WTC11 (cell line): ENCODE results near the gene C14orf93. TPM values are rescaled to one million over a fixed set of nuclear protein-coding genes. Genes with fewer than 3 reads are reported as not detected.

Experiments used
- ATAC-seq: fragments of 200-7000 bp; cut with Tn5 transposase; 2 replicates; pipeline ENCODE4 v1.10.0; 2021; ENCODE audit warnings: mild to moderate bottlenecking, moderate library complexity
- CTCF ChIA-PET: fragments of 300-600 bp; sonication (Branson Sonifier 250); formaldehyde crosslinking; loops from one replicate; lab custom pipeline; 2021; ENCODE audit warnings: antibody characterized with exemption; lab: Charles Lee
- POLR2A ChIA-PET: fragments of 350-600 bp; sonication (Branson Sonifier 250); formaldehyde crosslinking; loops from one replicate; lab custom pipeline; 2021; ENCODE audit warnings: antibody characterized with exemption; lab: Charles Lee
- DNase-seq: peaks from one replicate; pipeline ENCODE4 v3.0.0; 2021; ENCODE audit warnings: low spot score
- H3K27ac Mint-ChIP-seq: 2 replicates; pipeline ENCODE4 v1.8.0; 2021; ENCODE audit warnings: mixed read lengths
- H3K27me3 Mint-ChIP-seq: 2 replicates; pipeline ENCODE4 v1.8.0; 2021; ENCODE audit warnings: low read depth, mild to moderate bottlenecking, moderate library complexity, mixed read lengths
- H3K36me3 Mint-ChIP-seq: 2 replicates; pipeline ENCODE4 v1.8.0; 2021; ENCODE audit warnings: mixed read lengths
- H3K4me1 Mint-ChIP-seq: 2 replicates; pipeline ENCODE4 v1.8.0; 2022; ENCODE audit warnings: mixed read lengths
- H3K4me3 Mint-ChIP-seq: 2 replicates; pipeline ENCODE4 v1.8.0; 2021; ENCODE audit warnings: mild to moderate bottlenecking, moderate library complexity, mixed read lengths
- H3K9me3 Mint-ChIP-seq: 2 replicates; pipeline ENCODE4 v1.8.0; 2021; ENCODE audit warnings: mixed read lengths
- ATF1 ChIP-seq: sonication (generic); formaldehyde crosslinking; IDR thresholded peaks from 2 replicates; pipeline ENCODE4 v1.8.1; 2023; ENCODE audit warnings: mild to moderate bottlenecking, moderate library complexity, missing genetic modification reagents
- ESRRA ChIP-seq: sonication (generic); formaldehyde crosslinking; IDR thresholded peaks from 2 replicates; pipeline ENCODE4 v1.8.1; 2022; ENCODE audit warnings: mild to moderate bottlenecking, missing genetic modification reagents, borderline replicate concordance
- FOXP1 ChIP-seq: sonication (generic); formaldehyde crosslinking; IDR thresholded peaks from 2 replicates; pipeline ENCODE4 v1.8.0; 2022; ENCODE audit warnings: missing genetic modification reagents, mild to moderate bottlenecking, moderate library complexity, borderline replicate concordance
- GTF2I ChIP-seq: fragments of 250-450 bp; sonication (Bioruptor Pico); conservative IDR thresholded peaks from 2 replicates; pipeline ENCODE4 v1.4.0; 2021; ENCODE audit warnings: mild to moderate bottlenecking
- PRRX2 ChIP-seq: fragments of 250-450 bp; sonication (Bioruptor Pico); IDR thresholded peaks from 2 replicates; pipeline ENCODE4 v1.8.0; 2021; ENCODE audit warnings: mild to moderate bottlenecking
- SP1 ChIP-seq: sonication (generic); formaldehyde crosslinking; conservative IDR thresholded peaks from 2 replicates; pipeline ENCODE4 v1.8.1; 2022; ENCODE audit warnings: missing genetic modification reagents
- TEAD4 ChIP-seq: sonication (generic); formaldehyde crosslinking; IDR thresholded peaks from 2 replicates; pipeline ENCODE4 v1.8.0; 2022; ENCODE audit warnings: mild to moderate bottlenecking, missing genetic modification reagents
- TP53 ChIP-seq: sonication (generic); formaldehyde crosslinking; IDR thresholded peaks from 2 replicates; pipeline ENCODE4 v1.8.1; 2023; ENCODE audit warnings: mild to moderate bottlenecking, missing genetic modification reagents
- ZBTB21 ChIP-seq: sonication (generic); formaldehyde crosslinking; IDR thresholded peaks from 2 replicates; pipeline ENCODE4 v1.8.1; 2023; ENCODE audit warnings: mild to moderate bottlenecking, missing genetic modification reagents, borderline replicate concordance
- ZNF232 ChIP-seq: sonication (generic); formaldehyde crosslinking; IDR thresholded peaks from 2 replicates; pipeline ENCODE4 v1.8.0; 2022; ENCODE audit warnings: mild to moderate bottlenecking, missing genetic modification reagents
- total RNA-seq: library from RNA; stranded (reverse); gene quantifications from 3 replicates; pipeline ENCODE4 v1.2.3, GENCODE V29; 2021
- TF ChIP-seq, protein P1 (sequence below): sonication (generic); formaldehyde crosslinking; IDR thresholded peaks from 2 replicates; pipeline ENCODE4 v1.8.1; 2023; ENCODE audit warnings: mild to moderate bottlenecking, missing genetic modification reagents, borderline replicate concordance
- TF ChIP-seq, protein P2 (sequence below): sonication (generic); formaldehyde crosslinking; IDR thresholded peaks from 2 replicates; pipeline ENCODE4 v1.8.0; 2023; ENCODE audit warnings: mild to moderate bottlenecking, missing genetic modification reagents
- TF ChIP-seq, protein P3 (sequence below): sonication (generic); formaldehyde crosslinking; IDR thresholded peaks from 2 replicates; pipeline ENCODE4 v1.8.1; 2022; ENCODE audit warnings: low read depth, mild to moderate bottlenecking, moderate library complexity, missing genetic modification reagents, borderline replicate concordance
- TF ChIP-seq, protein P4 (sequence below): sonication (generic); formaldehyde crosslinking; IDR thresholded peaks from 2 replicates; pipeline ENCODE4 v1.8.1; 2022; ENCODE audit warnings: missing genetic modification reagents, borderline replicate concordance
- TF ChIP-seq, protein P5 (sequence below): sonication (generic); formaldehyde crosslinking; IDR thresholded peaks from 2 replicates; pipeline ENCODE4 v1.8.0; 2022; ENCODE audit warnings: mild to moderate bottlenecking, missing genetic modification reagents
- TF ChIP-seq, protein P6 (sequence below): fragments of 250-450 bp; sonication (Bioruptor Pico); IDR thresholded peaks from 2 replicates; pipeline ENCODE4 v1.9.0; 2021; ENCODE audit warnings: moderate library complexity, mild to moderate bottlenecking, inconsistent platforms, borderline replicate concordance
- TF ChIP-seq, protein P7 (sequence below): fragments of 250-450 bp; sonication (Bioruptor Pico); IDR thresholded peaks from 2 replicates; pipeline ENCODE4 v2.1.2; 2022; ENCODE audit warnings: mild to moderate bottlenecking, moderate library complexity

C14orf93 gene
- total RNA-seq, 1 experiment from 2014 or later, result 8.1 TPM

DNA sequence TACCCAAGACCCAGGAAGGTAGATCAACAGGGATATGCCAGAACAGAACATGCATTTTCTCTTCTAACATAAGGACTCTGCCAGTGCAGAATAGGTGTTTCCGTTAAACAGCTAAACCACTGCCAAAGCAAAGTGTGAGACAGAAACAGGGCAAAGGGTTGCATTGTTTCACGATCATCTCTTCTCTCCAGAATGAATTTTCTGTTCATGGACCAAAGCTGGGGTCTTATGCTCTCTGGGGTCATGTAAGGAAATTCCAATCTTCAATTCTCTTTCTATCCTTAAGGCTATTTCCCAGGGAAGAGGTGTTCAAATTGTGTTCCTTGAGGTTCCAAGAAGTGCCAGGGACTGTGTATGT, 13.8 kb upstream of the C14orf93 start (continued):
- TF ChIP-seq, protein P1, sequence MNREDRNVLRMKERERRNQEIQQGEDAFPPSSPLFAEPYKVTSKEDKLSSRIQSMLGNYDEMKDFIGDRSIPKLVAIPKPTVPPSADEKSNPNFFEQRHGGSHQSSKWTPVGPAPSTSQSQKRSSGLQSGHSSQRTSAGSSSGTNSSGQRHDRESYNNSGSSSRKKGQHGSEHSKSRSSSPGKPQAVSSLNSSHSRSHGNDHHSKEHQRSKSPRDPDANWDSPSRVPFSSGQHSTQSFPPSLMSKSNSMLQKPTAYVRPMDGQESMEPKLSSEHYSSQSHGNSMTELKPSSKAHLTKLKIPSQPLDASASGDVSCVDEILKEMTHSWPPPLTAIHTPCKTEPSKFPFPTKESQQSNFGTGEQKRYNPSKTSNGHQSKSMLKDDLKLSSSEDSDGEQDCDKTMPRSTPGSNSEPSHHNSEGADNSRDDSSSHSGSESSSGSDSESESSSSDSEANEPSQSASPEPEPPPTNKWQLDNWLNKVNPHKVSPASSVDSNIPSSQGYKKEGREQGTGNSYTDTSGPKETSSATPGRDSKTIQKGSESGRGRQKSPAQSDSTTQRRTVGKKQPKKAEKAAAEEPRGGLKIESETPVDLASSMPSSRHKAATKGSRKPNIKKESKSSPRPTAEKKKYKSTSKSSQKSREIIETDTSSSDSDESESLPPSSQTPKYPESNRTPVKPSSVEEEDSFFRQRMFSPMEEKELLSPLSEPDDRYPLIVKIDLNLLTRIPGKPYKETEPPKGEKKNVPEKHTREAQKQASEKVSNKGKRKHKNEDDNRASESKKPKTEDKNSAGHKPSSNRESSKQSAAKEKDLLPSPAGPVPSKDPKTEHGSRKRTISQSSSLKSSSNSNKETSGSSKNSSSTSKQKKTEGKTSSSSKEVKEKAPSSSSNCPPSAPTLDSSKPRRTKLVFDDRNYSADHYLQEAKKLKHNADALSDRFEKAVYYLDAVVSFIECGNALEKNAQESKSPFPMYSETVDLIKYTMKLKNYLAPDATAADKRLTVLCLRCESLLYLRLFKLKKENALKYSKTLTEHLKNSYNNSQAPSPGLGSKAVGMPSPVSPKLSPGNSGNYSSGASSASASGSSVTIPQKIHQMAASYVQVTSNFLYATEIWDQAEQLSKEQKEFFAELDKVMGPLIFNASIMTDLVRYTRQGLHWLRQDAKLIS (CRISPR knock-in tag), result no peak
- TF ChIP-seq ESRRA (no peak), ATF1 (CRISPR knock-in tag) (no peak), TP53 (CRISPR knock-in tag) (no peak), ZNF232 (CRISPR knock-in tag) (no peak), PRRX2 (no peak)
- TF ChIP-seq, protein P2, sequence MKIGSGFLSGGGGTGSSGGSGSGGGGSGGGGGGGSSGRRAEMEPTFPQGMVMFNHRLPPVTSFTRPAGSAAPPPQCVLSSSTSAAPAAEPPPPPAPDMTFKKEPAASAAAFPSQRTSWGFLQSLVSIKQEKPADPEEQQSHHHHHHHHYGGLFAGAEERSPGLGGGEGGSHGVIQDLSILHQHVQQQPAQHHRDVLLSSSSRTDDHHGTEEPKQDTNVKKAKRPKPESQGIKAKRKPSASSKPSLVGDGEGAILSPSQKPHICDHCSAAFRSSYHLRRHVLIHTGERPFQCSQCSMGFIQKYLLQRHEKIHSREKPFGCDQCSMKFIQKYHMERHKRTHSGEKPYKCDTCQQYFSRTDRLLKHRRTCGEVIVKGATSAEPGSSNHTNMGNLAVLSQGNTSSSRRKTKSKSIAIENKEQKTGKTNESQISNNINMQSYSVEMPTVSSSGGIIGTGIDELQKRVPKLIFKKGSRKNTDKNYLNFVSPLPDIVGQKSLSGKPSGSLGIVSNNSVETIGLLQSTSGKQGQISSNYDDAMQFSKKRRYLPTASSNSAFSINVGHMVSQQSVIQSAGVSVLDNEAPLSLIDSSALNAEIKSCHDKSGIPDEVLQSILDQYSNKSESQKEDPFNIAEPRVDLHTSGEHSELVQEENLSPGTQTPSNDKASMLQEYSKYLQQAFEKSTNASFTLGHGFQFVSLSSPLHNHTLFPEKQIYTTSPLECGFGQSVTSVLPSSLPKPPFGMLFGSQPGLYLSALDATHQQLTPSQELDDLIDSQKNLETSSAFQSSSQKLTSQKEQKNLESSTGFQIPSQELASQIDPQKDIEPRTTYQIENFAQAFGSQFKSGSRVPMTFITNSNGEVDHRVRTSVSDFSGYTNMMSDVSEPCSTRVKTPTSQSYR, result no peak
- TF ChIP-seq, protein P3, sequence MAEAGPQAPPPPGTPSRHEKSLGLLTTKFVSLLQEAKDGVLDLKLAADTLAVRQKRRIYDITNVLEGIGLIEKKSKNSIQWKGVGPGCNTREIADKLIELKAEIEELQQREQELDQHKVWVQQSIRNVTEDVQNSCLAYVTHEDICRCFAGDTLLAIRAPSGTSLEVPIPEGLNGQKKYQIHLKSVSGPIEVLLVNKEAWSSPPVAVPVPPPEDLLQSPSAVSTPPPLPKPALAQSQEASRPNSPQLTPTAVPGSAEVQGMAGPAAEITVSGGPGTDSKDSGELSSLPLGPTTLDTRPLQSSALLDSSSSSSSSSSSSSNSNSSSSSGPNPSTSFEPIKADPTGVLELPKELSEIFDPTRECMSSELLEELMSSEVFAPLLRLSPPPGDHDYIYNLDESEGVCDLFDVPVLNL (CRISPR knock-in tag), result no peak
- TF ChIP-seq, protein P4, sequence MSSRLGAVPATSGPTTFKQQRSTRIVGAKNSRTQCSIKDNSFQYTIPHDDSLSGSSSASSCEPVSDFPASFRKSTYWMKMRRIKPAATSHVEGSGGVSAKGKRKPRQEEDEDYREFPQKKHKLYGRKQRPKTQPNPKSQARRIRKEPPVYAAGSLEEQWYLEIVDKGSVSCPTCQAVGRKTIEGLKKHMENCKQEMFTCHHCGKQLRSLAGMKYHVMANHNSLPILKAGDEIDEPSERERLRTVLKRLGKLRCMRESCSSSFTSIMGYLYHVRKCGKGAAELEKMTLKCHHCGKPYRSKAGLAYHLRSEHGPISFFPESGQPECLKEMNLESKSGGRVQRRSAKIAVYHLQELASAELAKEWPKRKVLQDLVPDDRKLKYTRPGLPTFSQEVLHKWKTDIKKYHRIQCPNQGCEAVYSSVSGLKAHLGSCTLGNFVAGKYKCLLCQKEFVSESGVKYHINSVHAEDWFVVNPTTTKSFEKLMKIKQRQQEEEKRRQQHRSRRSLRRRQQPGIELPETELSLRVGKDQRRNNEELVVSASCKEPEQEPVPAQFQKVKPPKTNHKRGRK (CRISPR knock-in tag), result no peak
- TF ChIP-seq, protein P5, sequence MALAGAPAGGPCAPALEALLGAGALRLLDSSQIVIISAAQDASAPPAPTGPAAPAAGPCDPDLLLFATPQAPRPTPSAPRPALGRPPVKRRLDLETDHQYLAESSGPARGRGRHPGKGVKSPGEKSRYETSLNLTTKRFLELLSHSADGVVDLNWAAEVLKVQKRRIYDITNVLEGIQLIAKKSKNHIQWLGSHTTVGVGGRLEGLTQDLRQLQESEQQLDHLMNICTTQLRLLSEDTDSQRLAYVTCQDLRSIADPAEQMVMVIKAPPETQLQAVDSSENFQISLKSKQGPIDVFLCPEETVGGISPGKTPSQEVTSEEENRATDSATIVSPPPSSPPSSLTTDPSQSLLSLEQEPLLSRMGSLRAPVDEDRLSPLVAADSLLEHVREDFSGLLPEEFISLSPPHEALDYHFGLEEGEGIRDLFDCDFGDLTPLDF (CRISPR knock-in tag), result no peak

DNA sequence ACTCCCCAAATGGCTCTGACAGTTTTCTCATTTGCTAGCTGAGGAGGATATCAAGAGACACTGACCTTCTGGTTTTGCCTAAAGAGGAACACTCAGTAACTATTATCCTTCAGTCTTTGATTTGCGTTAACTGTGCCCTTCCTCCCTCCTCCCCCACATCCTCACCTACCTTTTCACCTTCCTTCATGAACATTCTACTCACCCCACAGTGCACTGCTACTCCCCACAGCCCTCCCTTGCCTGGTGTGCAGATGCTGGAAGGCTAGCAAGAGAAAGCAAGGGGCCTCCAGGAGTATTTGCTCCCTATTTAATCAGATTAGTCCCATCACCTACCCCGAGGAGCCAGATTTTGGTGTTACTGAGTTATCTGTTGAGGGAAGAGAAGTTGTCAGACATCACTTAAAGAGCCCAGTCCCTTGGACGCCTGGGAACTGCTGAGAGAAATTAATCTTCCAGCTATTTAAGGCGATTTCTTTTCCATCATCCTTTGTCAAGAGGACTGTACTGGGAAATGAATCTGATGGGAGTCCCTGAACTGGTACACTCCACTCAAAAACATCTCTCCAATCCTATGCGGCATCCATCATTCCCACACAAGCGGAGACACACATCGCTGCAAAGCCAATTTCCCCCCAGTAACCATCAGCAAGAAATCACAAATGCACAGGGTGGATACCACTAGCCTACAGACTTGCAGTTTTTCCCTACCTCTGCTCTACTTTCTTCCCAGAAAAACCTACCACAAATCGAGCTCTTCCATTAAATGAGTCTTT, 13.3 kb upstream of the C14orf93 start:
- ATAC-seq, result no peak
- no peak for DNase-seq
- TF ChIP-seq, protein P6, sequence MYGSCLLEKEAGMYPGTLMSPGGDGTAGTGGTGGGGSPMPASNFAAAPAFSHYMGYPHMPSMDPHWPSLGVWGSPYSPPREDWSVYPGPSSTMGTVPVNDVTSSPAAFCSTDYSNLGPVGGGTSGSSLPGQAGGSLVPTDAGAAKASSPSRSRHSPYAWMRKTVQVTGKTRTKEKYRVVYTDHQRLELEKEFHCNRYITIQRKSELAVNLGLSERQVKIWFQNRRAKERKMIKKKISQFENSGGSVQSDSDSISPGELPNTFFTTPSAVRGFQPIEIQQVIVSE (CRISPR knock-in tag), result no peak
- TF ChIP-seq GTF2I, result no peak
- no peak for TF ChIP-seq ZBTB21 (CRISPR knock-in tag)
- TF ChIP-seq FOXP1, result no peak
- TF ChIP-seq, protein P7, sequence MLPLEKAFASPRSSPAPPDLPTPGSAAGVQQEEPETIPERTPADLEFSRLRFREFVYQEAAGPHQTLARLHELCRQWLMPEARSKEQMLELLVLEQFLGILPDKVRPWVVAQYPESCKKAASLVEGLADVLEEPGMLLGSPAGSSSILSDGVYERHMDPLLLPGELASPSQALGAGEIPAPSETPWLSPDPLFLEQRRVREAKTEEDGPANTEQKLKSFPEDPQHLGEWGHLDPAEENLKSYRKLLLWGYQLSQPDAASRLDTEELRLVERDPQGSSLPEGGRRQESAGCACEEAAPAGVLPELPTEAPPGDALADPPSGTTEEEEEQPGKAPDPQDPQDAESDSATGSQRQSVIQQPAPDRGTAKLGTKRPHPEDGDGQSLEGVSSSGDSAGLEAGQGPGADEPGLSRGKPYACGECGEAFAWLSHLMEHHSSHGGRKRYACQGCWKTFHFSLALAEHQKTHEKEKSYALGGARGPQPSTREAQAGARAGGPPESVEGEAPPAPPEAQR (CRISPR knock-in tag), result no peak
- TF ChIP-seq TEAD4 (CRISPR knock-in tag), result no peak
- TF ChIP-seq SP1 (CRISPR knock-in tag), result no peak
- TF ChIP-seq, protein P3 (CRISPR knock-in tag), result no peak

More for the DNA sequence above, 13.3 kb upstream of the C14orf93 start:
- no peak overlapping the region for H3K4me3 Mint-ChIP-seq
- ChIA-PET CTCF (interaction anchor here (0.6 to 3.9 kb wide), 12 partner anchors 16 to 123 kb away, joined by 3 to 24 read pairs (median 4); partner anchors contain the start of gene ACIN1), POLR2A (interaction anchor here (1.2 kb wide), 1 partner anchor 29 kb away, joined by 4 read pairs; no protein-coding TSS in a partner anchor)
- H3K9me3 Mint-ChIP-seq, result no peaks in the 10 kb centered on the region
- no peaks in the 10 kb centered on the region for H3K27me3 Mint-ChIP-seq
- peaks cover 26% of the 10 kb centered on the region for H3K36me3 Mint-ChIP-seq
- H3K27ac Mint-ChIP-seq, result no peak overlapping the region; the same call in 1 of the 2 replicates
- peaks cover 16% of the 10 kb centered on the region for H3K4me1 Mint-ChIP-seq
